H1 (cell line): ENCODE measurements around the gene APEX2. TPM values are rescaled to one million over a fixed set of nuclear protein-coding genes. Genes with fewer than 3 reads are reported as not detected.

Source experiments
- CTCF ChIA-PET: fragments of 300-600 bp; sonication (Branson Sonifier 250); formaldehyde crosslinking; loops from one replicate; lab custom pipeline; 2021; ENCODE audit not compliant: partially characterized antibody; lab: Charles Lee
- POLR2A ChIA-PET: fragments of 300-600 bp; sonication (Branson Sonifier 250); formaldehyde crosslinking; loops from one replicate; lab custom pipeline; 2021; ENCODE audit warnings: inconsistent platforms; ENCODE audit not compliant: partially characterized antibody; lab: Charles Lee
- DNase-seq, 2 experiments: peaks; one replicate each; pipeline versions ENCODE4 v3.0.0 to v3.0.0-alpha.2; 2010 to 2022; ENCODE audit warnings: low spot score in 2 of 2, low read depth in 1 of 2, mixed read lengths in 1 of 2
- FAIRE-seq: peaks from 2 replicates; lab custom pipeline; 2011; peaks lifted over from hg19 to GRCh38; lab: Jason Lieb, UNC
- H2AFZ ChIP-seq: 2 replicates; pipeline ENCODE4 v1.8.1; 2012; ENCODE audit warnings: low read length, inconsistent platforms
- H2AK5ac ChIP-seq: 2 replicates; pipeline ENCODE4 v1.6.1; 2013; ENCODE audit warnings: low read depth, low read length
- H2BK120ac ChIP-seq: replicated peaks from 2 replicates; pipeline ENCODE3; 2013; ENCODE audit warnings: low read depth, low read length, inconsistent platforms
- H2BK12ac ChIP-seq: 2 replicates; pipeline ENCODE4 v1.6.1; 2013; ENCODE audit warnings: low read depth, low read length
- H2BK15ac ChIP-seq: 2 replicates; pipeline ENCODE4 v1.6.1; 2013; ENCODE audit warnings: low read length
- H2BK20ac ChIP-seq: 2 replicates; pipeline ENCODE4 v1.6.1; 2013; ENCODE audit warnings: low read length
- H2BK5ac ChIP-seq: 2 replicates; pipeline ENCODE4 v1.6.1; 2013; ENCODE audit warnings: low read depth, low read length
- H3K14ac ChIP-seq: 2 replicates; pipeline ENCODE4 v1.6.1; 2013; ENCODE audit warnings: inconsistent platforms; ENCODE audit not compliant: insufficient read length
- H3K18ac ChIP-seq: 2 replicates; pipeline ENCODE4 v1.6.1; 2013; ENCODE audit warnings: low read length; ENCODE audit errors: extremely low read depth
- H3K23ac ChIP-seq: 2 replicates; pipeline ENCODE4 v1.6.1; 2013; ENCODE audit warnings: inconsistent platforms; ENCODE audit not compliant: insufficient read length
- H3K23me2 ChIP-seq: 2 replicates; pipeline ENCODE4 v1.6.1; 2013; ENCODE audit warnings: low read depth, low read length
- H3K27ac ChIP-seq: 2 replicates; pipeline ENCODE4 v1.6.1; 2011; ENCODE audit warnings: low read depth, low read length, inconsistent platforms
- H3K27me3 ChIP-seq, 4 experiments: replicated peaks in 1 of 4; 1 replicate in 1 of 4; 2 replicates in 3 of 4; pipeline versions ENCODE4 v1.6.1 to v1.8.1; 2011 to 2013; ENCODE audit warnings: low read length in 3 of 4, mild to moderate bottlenecking in 3 of 4, inconsistent platforms in 2 of 4, mixed read lengths in 2 of 4, moderate library complexity in 1 of 4; ENCODE audit not compliant: control insufficient read depth in 3 of 4, insufficient read depth in 3 of 4; ENCODE audit errors: extremely low read depth in 1 of 4
- H3K36me3 ChIP-seq, 4 experiments: 2 replicates each; pipeline versions ENCODE4 v1.6.1 to v1.8.1; 2011 to 2013; ENCODE audit warnings: mild to moderate bottlenecking in 4 of 4, low read length in 3 of 4, moderate library complexity in 2 of 4, control low read depth in 1 of 4, inconsistent platforms in 1 of 4; ENCODE audit not compliant: insufficient read depth in 4 of 4, control insufficient read depth in 2 of 4
- H3K4ac ChIP-seq: replicated peaks from 2 replicates; pipeline ENCODE3; 2013; ENCODE audit warnings: low read length, low read depth, mixed read lengths, inconsistent platforms; ENCODE audit not compliant: insufficient read length
- H3K4me1 ChIP-seq, 4 experiments: replicated peaks in 1 of 4; 1 replicate in 1 of 4; 2 replicates in 3 of 4; pipeline versions ENCODE4 v1.6.1 to v1.8.1; 2011 to 2013; ENCODE audit warnings: low read length in 3 of 4, inconsistent platforms in 2 of 4, mixed read lengths in 1 of 4; ENCODE audit not compliant: insufficient read depth in 4 of 4, control insufficient read depth in 3 of 4
- H3K4me2 ChIP-seq, 2 experiments: 2 replicates each; pipeline versions ENCODE4 v1.6.1 to v1.8.1; 2011 to 2013; ENCODE audit warnings: low read depth in 2 of 2, low read length in 2 of 2, control low read depth in 1 of 2, inconsistent platforms in 1 of 2, mild to moderate bottlenecking in 1 of 2; ENCODE audit not compliant: insufficient read depth in 1 of 2
- H3K4me3 ChIP-seq, 4 experiments: fragments of 200-600, 300-600 bp in 1 of 4; sonication (generic), shearing (Covaris generic), sonication (Bioruptor Twin) in 1 of 4; 2 replicates each; pipeline versions ENCODE4 v1.5.1 to v1.8.1; 2011 to 2016; ENCODE audit warnings: low read length in 4 of 4, low read depth in 3 of 4, control low read depth in 2 of 4, inconsistent platforms in 2 of 4, mild to moderate bottlenecking in 2 of 4, mixed read lengths in 1 of 4, moderate library complexity in 1 of 4; ENCODE audit not compliant: insufficient read depth in 2 of 4; ENCODE audit errors: extremely low read depth in 1 of 4
- H3K56ac ChIP-seq: replicated peaks from 2 replicates; pipeline ENCODE3; 2013; ENCODE audit warnings: low read depth, mild to moderate bottlenecking, mixed read lengths, low read length, inconsistent platforms; ENCODE audit not compliant: insufficient read length
- H3K79me1 ChIP-seq: 2 replicates; pipeline ENCODE4 v1.6.1; 2013; ENCODE audit warnings: low read depth, low read length, control low read depth
- H3K79me2 ChIP-seq, 2 experiments: 2 replicates each; pipeline versions ENCODE4 v1.6.1 to v1.8.1; 2012 to 2013; ENCODE audit warnings: low read length in 2 of 2, mild to moderate bottlenecking in 2 of 2, inconsistent platforms in 1 of 2; ENCODE audit not compliant: insufficient read depth in 2 of 2, control insufficient read depth in 1 of 2
- H3K9ac ChIP-seq, 4 experiments: replicated peaks in 1 of 4; 1 replicate in 1 of 4; 2 replicates in 3 of 4; pipeline versions ENCODE4 v1.6.1 to v1.8.1; 2011 to 2013; ENCODE audit warnings: low read depth in 3 of 4, low read length in 3 of 4, control low read depth in 2 of 4, mild to moderate bottlenecking in 2 of 4, moderate library complexity in 2 of 4, inconsistent platforms in 1 of 4; ENCODE audit errors: extremely low read depth in 1 of 4
- H3K9me3 ChIP-seq, 2 experiments: 2 replicates each; pipeline versions ENCODE4 v1.6.1 to v1.8.1; 2012 to 2013; ENCODE audit warnings: mild to moderate bottlenecking in 2 of 2, moderate library complexity in 2 of 2, control low read depth in 1 of 2, inconsistent platforms in 1 of 2, low read depth in 1 of 2, low read length in 1 of 2, mixed read lengths in 1 of 2; ENCODE audit not compliant: insufficient read depth in 2 of 2
- H4K20me1 ChIP-seq, 2 experiments: replicated peaks in 1 of 2; 2 replicates each; pipeline versions ENCODE3 to v1.8.1; 2011 to 2013; ENCODE audit warnings: inconsistent platforms in 2 of 2, low read length in 2 of 2, mild to moderate bottlenecking in 1 of 2; ENCODE audit not compliant: insufficient read depth in 2 of 2, control insufficient read depth in 1 of 2
- H4K5ac ChIP-seq: 2 replicates; pipeline ENCODE4 v1.6.1; 2013; ENCODE audit warnings: low read length, low read depth, mixed read lengths, inconsistent platforms; ENCODE audit not compliant: insufficient read length
- H4K8ac ChIP-seq: 2 replicates; pipeline ENCODE4 v1.8.0; 2013; ENCODE audit warnings: mild to moderate bottlenecking, moderate library complexity, low read length, inconsistent platforms; ENCODE audit not compliant: insufficient read depth; ENCODE audit errors: extremely low read depth
- H4K91ac ChIP-seq: replicated peaks from 2 replicates; pipeline ENCODE3; 2013; ENCODE audit warnings: low read length, mixed read lengths, inconsistent platforms; ENCODE audit not compliant: insufficient read length
- CBX5 ChIP-seq: fragments of 300-800, 300-1000 bp; sonication (generic); IDR thresholded peaks from 2 replicates; pipeline ENCODE4 v1.7.1; 2016; ENCODE audit warnings: antibody characterized with exemption, low read length, low read depth
- CEBPB ChIP-seq: IDR thresholded peaks from 2 replicates; pipeline ENCODE4 v1.6.1; 2012; ENCODE audit warnings: low read depth, low read length
- GABPA ChIP-seq: IDR thresholded peaks from 2 replicates; pipeline ENCODE4 v1.6.1; 2011; ENCODE audit warnings: mild to moderate bottlenecking, low read length, moderate library complexity, borderline replicate concordance; ENCODE audit not compliant: insufficient read depth
- KDM4A ChIP-seq: IDR thresholded peaks from one replicate; pipeline ENCODE4 v1.7.1; 2012; ENCODE audit warnings: low read depth, mild to moderate bottlenecking, moderate library complexity, low read length, inconsistent platforms; ENCODE audit not compliant: severe bottlenecking
- KDM5A ChIP-seq: fragments of 200-600 bp; IDR thresholded peaks from 2 replicates; pipeline ENCODE4 v1.7.1; 2012; ENCODE audit warnings: mild to moderate bottlenecking, low read length, inconsistent platforms, mixed read lengths
- POLR2A ChIP-seq, 2 experiments: IDR thresholded peaks; 1 replicate in 1 of 2; 2 replicates in 1 of 2; pipeline ENCODE4 v1.6.1; 2011; ENCODE audit warnings: low read depth in 2 of 2, low read length in 2 of 2, mild to moderate bottlenecking in 2 of 2; ENCODE audit errors: control extremely low read depth in 1 of 2
- RFX5 ChIP-seq: IDR thresholded peaks from 2 replicates; pipeline ENCODE4 v1.6.1; 2011; ENCODE audit warnings: low read depth, low read length, improper control_type of control experiment, borderline replicate concordance
- WGBS, 2 experiments: shearing (Covaris generic) in 1 of 2; methylation state at CpG; one replicate each; pipeline versions ENCODE4 v1.1.6 to v1.1.7; 2013 to 2015; ENCODE audit warnings: low lambda C conversion rate in 2 of 2, mixed read lengths in 2 of 2, inconsistent platforms in 1 of 2, low coverage in 1 of 2, missing lambda C conversion rate in 1 of 2; ENCODE audit not compliant: insufficient replicate concordance in 2 of 2, insufficient coverage in 1 of 2, insufficient read length in 1 of 2; ENCODE audit errors: extremely low coverage in 1 of 2, missing lambda C conversion rate in 1 of 2; 5-methylcytosine and 5-hydroxymethylcytosine counted together
- polyA plus RNA-seq, 7 experiments: library from polyadenylated mRNA; depleted of rRNA in 3 of 7; stranded (reverse) in 5 of 7; unstranded in 2 of 7; fragments of >200 nt in 5 of 7; fragments of 200-250 nt in 2 of 7; gene quantifications; 1 replicate in 5 of 7; 2 replicates in 1 of 7; 4 replicates in 1 of 7; pipeline versions ENCODE4 v1.2.1 to v1.2.3, GENCODE V29; 2011 to 2013; ENCODE audit warnings: missing spikeins in 2 of 7, mixed read lengths in 2 of 7
- total RNA-seq: library from RNA; stranded (reverse); fragmentation: NEBNext Ultra II Directional; extraction: Animal tissue kit (Norgen Biotek cat#: 25700); gene quantifications from 2 replicates; pipeline ENCODE4 v1.2.1, GENCODE V29; 2021

Gene APEX2
- total and polyA plus RNA-seq, 2 of the 8 experiments (the other 6 are each of a cell fraction or from before 2014, with no cell fraction given): 18.9 to 36.4 TPM

GRCh38 chrX:54950730-54951375 is 49.3 kb upstream of the APEX2 start:
- WGBS, 2 experiments: 95% methylated on average over 6 of the region's 8 CpGs; no CpG with 5 or more reads in 1 of the 2 experiments
- no peak overlapping the region for H3K4me3 ChIP-seq
- H2BK120ac ChIP-seq: no peak overlapping the region
- H4K5ac ChIP-seq: no peak overlapping the region
- H3K9me3 ChIP-seq: no peaks in the 10 kb centered on the region; a peak in 1 of 4 replicates
- H3K56ac ChIP-seq: no peak overlapping the region
- H4K8ac ChIP-seq: no peak overlapping the region
- no peak overlapping the region for H3K4me2 ChIP-seq
- H3K79me1 ChIP-seq: no peaks in the 10 kb centered on the region
- H2BK5ac ChIP-seq: no peak overlapping the region
- no peak overlapping the region for H2AK5ac ChIP-seq
- FAIRE-seq (no peak), DNase-seq (no peak)
- H3K79me2 ChIP-seq: no peaks in the 10 kb centered on the region
- POLR2A ChIA-PET: no interaction called here
- H3K14ac ChIP-seq: no peak overlapping the region
- no peak overlapping the region for H3K4ac ChIP-seq
- no peak overlapping the region for H3K9ac ChIP-seq
- no peak overlapping the region for H2BK12ac ChIP-seq
- H3K18ac ChIP-seq: no peak overlapping the region
- no peak overlapping the region for H4K91ac ChIP-seq
- no peaks in the 10 kb centered on the region for H3K4me1 ChIP-seq
- no peak overlapping the region for H3K23ac ChIP-seq
- no peaks in the 10 kb centered on the region for H3K36me3 ChIP-seq
- H2BK20ac ChIP-seq: no peak overlapping the region
- H3K27me3 ChIP-seq: no peaks in the 10 kb centered on the region
- H2AFZ ChIP-seq: no peak overlapping the region
- no peak overlapping the region for H2BK15ac ChIP-seq
- H4K20me1 ChIP-seq: no peaks in the 10 kb centered on the region
- no peak for TF ChIP-seq KDM4A
- no peak for TF ChIP-seq GABPA
- no peak for TF ChIP-seq KDM5A
- TF ChIP-seq RFX5: no peak
- no peak for TF ChIP-seq CEBPB
- no peak for TF ChIP-seq POLR2A (IDR thresholded peaks at IDR 0.05; ENCODE audit: control extremely low read depth in 1 of 2, low read depth in 2 of 2, low read length in 2 of 2)
- no peak for TF ChIP-seq CBX5
- TF ChIP-seq, all 59 proteins: peak for 0
- H3K27ac ChIP-seq: no peak overlapping the region
- CTCF ChIA-PET: interaction anchor here (0.6 kb wide), 1 partner anchor 59 kb away, joined by 3 read pairs; no protein-coding TSS in a partner anchor
- H3K23me2 ChIP-seq: no peaks in the 10 kb centered on the region
